Mononuclear cell (primary cell): ENCODE measurements around the gene ACOT7. TPM values are rescaled to one million over a fixed set of nuclear protein-coding genes. Genes with fewer than 3 reads are reported as not detected.
"Not testable (repeated sequence)": the region's sequence is repeated elsewhere in the genome, so short reads cannot be mapped to it uniquely, and the experiment has no call there.

Source experiments
- H3K27me3 ChIP-seq: 2 replicates; pipeline ENCODE4 v1.6.0; 2011; ENCODE audit warnings: low read length, control low read depth; ENCODE audit not compliant: insufficient read depth
- H3K4me1 ChIP-seq: 2 replicates; pipeline ENCODE4 v1.5.1; 2011; ENCODE audit warnings: mild to moderate bottlenecking, low read length, control low read depth; ENCODE audit not compliant: insufficient read depth
- H3K4me3 ChIP-seq: 2 replicates; pipeline ENCODE4 v1.5.1; 2011; ENCODE audit warnings: mild to moderate bottlenecking, low read length, moderate library complexity
- H3K9me3 ChIP-seq: 2 replicates; pipeline ENCODE4 v1.5.1; 2011; ENCODE audit warnings: low read depth, mild to moderate bottlenecking, control low read depth, low read length
- total RNA-seq: library from RNA; depleted of rRNA; stranded (reverse); fragments of >200 nt; gene quantifications from one replicate; pipeline ENCODE4 v1.2.3, GENCODE V29; 2012

ACOT7 gene
- total RNA-seq, 1 donor = 2.1 TPM

DNA sequence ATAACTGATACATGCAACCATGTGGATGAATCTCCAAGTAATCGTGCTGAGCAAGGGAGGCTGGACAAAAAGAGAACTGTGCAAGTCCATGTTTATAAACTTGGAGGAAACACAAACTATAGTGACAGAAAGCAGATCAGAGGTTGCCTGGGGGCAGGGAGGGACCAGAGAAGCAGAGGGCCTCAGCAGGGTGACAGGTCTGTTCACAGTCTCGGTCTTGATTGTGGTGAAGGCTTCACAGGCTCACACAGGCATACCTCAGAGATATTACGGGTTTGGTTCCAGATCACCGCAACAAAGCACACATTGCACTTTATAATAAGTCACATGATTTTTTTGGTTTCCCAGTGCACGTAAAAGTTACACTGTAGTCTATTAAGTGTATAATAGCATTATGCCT lies 28.5 kb downstream of the ACOT7 start:
- H3K4me3 ChIP-seq = no peak overlapping the region
- no peaks in the 10 kb centered on the region for H3K27me3 ChIP-seq
- peaks cover 21% of the 10 kb centered on the region for H3K4me1 ChIP-seq
- no peaks in the 10 kb centered on the region for H3K9me3 ChIP-seq

GRCh38 chr1:6363085-6363884 lies 30.3 kb downstream of the ACOT7 start:
- not testable (repeated sequence) for H3K9me3 ChIP-seq, H3K27me3 ChIP-seq, H3K4me3 ChIP-seq
- peaks cover 38% of the 10 kb centered on the region for H3K4me1 ChIP-seq

DNA sequence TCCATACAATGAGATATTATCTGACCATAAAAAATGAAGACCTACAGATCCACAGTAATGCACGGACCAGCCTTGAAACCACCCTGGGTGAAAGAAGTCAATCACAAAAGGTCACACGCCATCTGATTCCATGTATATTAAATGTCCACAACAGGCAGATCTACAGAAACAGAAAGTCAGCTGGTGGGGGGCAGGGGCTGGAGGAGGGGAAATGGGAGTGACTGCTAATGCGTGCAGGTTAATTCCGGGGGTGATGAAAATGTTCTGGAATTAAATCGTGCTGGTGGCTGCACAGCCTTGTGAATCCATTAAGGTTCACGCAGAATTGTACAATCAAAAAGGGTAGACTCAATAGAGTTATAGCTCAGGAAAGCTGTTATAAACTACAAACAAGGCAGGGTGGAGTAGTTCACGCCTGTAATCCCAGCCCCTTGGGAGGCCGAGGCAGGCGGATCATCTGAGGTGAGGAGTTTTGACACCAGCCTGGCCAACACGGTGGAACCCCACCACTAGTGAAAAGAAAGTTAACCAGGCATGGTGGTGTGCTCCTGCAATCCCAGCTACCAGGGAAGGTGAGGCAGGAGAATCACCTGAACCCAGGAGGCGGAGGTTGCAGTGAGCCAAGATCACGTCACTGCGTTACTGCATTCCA lies 32.3 kb downstream of the ACOT7 start:
- peaks cover 42% of the 10 kb centered on the region for H3K4me1 ChIP-seq

GRCh38 chr1:6360517-6361070 lies 33.0 kb downstream of the ACOT7 start:
- Histone ChIP-seq H3K4me3 (no peak overlapping the region), H3K27me3 (no peaks in the 10 kb centered on the region), H3K4me1 (peaks cover 42% of the 10 kb centered on the region), H3K9me3 (no peaks in the 10 kb centered on the region)

More for the DNA sequence above, 32.3 kb downstream of the ACOT7 start:
- no peaks in the 10 kb centered on the region for H3K27me3 ChIP-seq
- no peaks in the 10 kb centered on the region for H3K9me3 ChIP-seq
- H3K4me3 ChIP-seq = no peak overlapping the region

DNA sequence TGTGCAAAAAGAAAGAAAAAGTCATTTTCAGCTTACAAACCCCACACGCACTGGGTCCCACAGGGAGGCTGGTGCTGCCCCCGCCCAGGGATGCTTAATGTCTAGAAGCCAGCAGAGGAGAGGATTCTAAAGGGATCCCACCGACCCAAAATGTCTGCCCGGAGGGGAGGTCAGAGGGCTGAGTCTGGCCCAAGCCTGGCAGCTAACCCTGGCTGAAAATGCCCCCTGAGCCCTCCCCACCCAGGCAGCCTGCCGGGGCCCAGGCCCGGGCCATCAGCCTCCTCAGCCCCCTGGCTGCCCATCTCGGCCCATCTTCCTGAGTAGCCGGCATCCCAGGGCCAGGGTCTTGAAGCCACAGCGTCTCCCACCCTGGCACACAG lies 33.5 kb downstream of the ACOT7 start:
- Histone ChIP-seq H3K4me1 (peaks cover 40% of the 10 kb centered on the region), H3K27me3 (no peaks in the 10 kb centered on the region), H3K4me3 (no peak overlapping the region), H3K9me3 (no peaks in the 10 kb centered on the region)

- Histone ChIP-seq H3K27me3 (no peaks in the 10 kb centered on the region), H3K4me1 (peaks cover 34% of the 10 kb centered on the region), H3K9me3 (no peaks in the 10 kb centered on the region), H3K4me3 (no peak overlapping the region)
Observed at GRCh38 chr1:6359216-6360116, 34.1 kb downstream of the ACOT7 start.

DNA sequence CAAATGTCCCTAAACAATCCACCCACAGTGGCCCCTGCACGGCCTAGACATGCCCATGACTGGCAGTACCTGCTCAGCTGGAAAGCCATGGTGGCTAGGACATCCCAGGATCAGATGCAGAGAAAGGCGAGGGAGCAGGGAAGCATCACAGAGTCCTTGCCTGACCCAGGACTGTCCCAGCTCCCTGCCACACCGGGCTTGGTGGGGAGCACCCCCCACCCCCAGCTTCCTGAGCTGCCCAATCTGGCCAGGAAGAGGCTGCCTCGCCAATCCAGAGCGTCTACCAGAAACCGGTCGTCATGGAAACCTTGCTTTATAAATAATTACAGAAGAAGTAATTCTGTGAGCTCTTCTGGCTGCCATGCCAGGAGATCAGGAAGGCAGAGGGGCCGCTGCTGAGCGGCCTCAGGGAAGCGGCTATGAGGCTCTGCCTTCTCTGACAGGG lies 34.8 kb downstream of the ACOT7 start:
- Histone ChIP-seq H3K4me1 (peaks cover 31% of the 10 kb centered on the region), H3K4me3 (no peak overlapping the region), H3K27me3 (no peaks in the 10 kb centered on the region), H3K9me3 (no peaks in the 10 kb centered on the region)

- no peak overlapping the region for H3K4me3 ChIP-seq
Observed at GRCh38 chr1:6358144-6358624, 35.4 kb downstream of the ACOT7 start.

GRCh38 chr1:6357243-6357936 lies 36.2 kb downstream of the ACOT7 start:
- Histone ChIP-seq H3K4me1 (peaks cover 31% of the 10 kb centered on the region), H3K4me3 (no peak overlapping the region), H3K9me3 (no peaks in the 10 kb centered on the region), H3K27me3 (no peaks in the 10 kb centered on the region)

More at GRCh38 chr1:6358144-6358624, 35.4 kb downstream of the ACOT7 start:
- H3K27me3 ChIP-seq = no peaks in the 10 kb centered on the region
- no peaks in the 10 kb centered on the region for H3K9me3 ChIP-seq
- H3K4me1 ChIP-seq = peaks cover 31% of the 10 kb centered on the region

- no peaks in the 10 kb centered on the region for H3K27me3 ChIP-seq
- no peaks in the 10 kb centered on the region for H3K9me3 ChIP-seq
- H3K4me3 ChIP-seq = no peak overlapping the region
- H3K4me1 ChIP-seq = peaks cover 26% of the 10 kb centered on the region
Observed at GRCh38 chr1:6355621-6356020, 37.9 kb downstream of the ACOT7 start.

DNA sequence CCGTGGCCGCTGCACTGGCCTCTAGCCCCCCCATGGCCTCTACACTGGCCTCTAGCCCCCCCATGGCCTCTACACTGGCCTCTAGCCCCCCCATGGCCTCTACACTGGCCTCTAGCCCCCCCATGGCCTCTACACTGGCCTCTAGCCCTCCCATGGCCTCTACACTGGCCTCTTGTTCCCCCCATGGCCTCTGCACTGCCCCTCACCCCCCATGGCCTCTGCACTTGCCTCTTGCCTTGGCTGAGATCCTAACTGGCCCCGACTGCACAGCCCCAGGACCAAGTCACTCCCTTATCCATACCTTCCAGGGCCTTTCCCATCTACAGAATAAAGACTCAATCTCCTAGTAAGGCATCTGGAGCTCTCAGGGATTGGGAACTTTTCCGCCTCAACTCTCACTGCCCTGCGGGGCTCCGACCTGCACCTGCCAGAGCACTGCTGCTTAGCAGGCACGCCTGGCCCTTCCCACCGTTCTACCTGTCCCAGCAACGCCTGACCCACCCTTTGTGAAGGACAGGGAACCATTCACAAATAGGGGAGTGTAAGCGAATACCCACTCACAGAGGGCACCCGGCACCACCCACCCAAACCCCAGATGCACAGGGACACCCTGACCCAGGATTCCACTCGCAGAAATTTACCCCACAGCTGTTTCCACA lies 38.8 kb downstream of the ACOT7 start:
- H3K9me3 ChIP-seq = no peaks in the 10 kb centered on the region
- H3K4me1 ChIP-seq = peaks cover 18% of the 10 kb centered on the region
- no peaks in the 10 kb centered on the region for H3K27me3 ChIP-seq
- no peak overlapping the region for H3K4me3 ChIP-seq

GRCh38 chr1:6353955-6354658 lies 39.5 kb downstream of the ACOT7 start:
- Histone ChIP-seq H3K4me1 (peaks cover 17% of the 10 kb centered on the region), H3K27me3 (no peaks in the 10 kb centered on the region), H3K9me3 (no peaks in the 10 kb centered on the region), H3K4me3 (no peak overlapping the region)

- Histone ChIP-seq H3K9me3 (no peaks in the 10 kb centered on the region), H3K27me3 (no peaks in the 10 kb centered on the region), H3K4me1 (peaks cover 17% of the 10 kb centered on the region), H3K4me3 (no peak overlapping the region)
Observed at GRCh38 chr1:6353619-6353954, 40.0 kb downstream of the ACOT7 start.
